Measurements from ENCODE around the gene FLACC1.

- TF ChIP-seq POLR2AphosphoS5 (IDR thresholded peaks at IDR 0.05; ENCODE audit: borderline replicate concordance, low read depth, low read length) (no peak), EZH2 (IDR thresholded peaks at IDR 0.05) (no peak)
Observed at GRCh38 chr2:201344663-201345366, 12.3 kb downstream of the FLACC1 start.
